Right lobe of liver (tissue), 4 donors: Measurements from ENCODE around the gene PLS1.

Experiments used
- POLR2A ChIP-seq: fragments of 450-650 bp; IDR thresholded peaks from one replicate; pipeline ENCODE4 v1.6.1; 2017; ENCODE audit warnings: antibody characterized with exemption, mild to moderate bottlenecking
- TF ChIP-seq, protein P1 (sequence below), 4 donors: fragments of 200-600 bp in 3 of 4; fragments of 450-650 bp in 1 of 4; IDR thresholded peaks; one replicate each; pipeline versions ENCODE4 v1.5.1 to v1.8.0; 2016 to 2022; ENCODE audit warnings: antibody characterized with exemption in 4 of 4, mild to moderate bottlenecking in 2 of 4
- donor health status: DM: no; HTN: no; CAD: no.
- donor health status: DM: no; HTN: no; CAD: no.
- donor health status: DM: no; HTN: yes; CAD: no.

- TF ChIP-seq, protein P1, sequence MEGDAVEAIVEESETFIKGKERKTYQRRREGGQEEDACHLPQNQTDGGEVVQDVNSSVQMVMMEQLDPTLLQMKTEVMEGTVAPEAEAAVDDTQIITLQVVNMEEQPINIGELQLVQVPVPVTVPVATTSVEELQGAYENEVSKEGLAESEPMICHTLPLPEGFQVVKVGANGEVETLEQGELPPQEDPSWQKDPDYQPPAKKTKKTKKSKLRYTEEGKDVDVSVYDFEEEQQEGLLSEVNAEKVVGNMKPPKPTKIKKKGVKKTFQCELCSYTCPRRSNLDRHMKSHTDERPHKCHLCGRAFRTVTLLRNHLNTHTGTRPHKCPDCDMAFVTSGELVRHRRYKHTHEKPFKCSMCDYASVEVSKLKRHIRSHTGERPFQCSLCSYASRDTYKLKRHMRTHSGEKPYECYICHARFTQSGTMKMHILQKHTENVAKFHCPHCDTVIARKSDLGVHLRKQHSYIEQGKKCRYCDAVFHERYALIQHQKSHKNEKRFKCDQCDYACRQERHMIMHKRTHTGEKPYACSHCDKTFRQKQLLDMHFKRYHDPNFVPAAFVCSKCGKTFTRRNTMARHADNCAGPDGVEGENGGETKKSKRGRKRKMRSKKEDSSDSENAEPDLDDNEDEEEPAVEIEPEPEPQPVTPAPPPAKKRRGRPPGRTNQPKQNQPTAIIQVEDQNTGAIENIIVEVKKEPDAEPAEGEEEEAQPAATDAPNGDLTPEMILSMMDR (IDR thresholded peaks at IDR 0.05) = no peak
- TF ChIP-seq POLR2A = no peak
Measured at GRCh38 chr3:142568393-142569017, 27.7 kb upstream of the PLS1 start.
